Mesenteric fat pad (tissue), 1 donor: Measurements from ENCODE around the gene CCSER2. TPM values are rescaled to one million over a fixed set of nuclear protein-coding genes. Genes with fewer than 3 reads are reported as not detected.
"Not testable (repeated sequence)": the region's sequence is repeated elsewhere in the genome, so short reads cannot be mapped to it uniquely, and the experiment has no call there.

Experiments used
- DNase-seq: peaks from one replicate; pipeline ENCODE4 v3.0.0-alpha.2; 2020; ENCODE audit warnings: low spot score
- total RNA-seq: library from RNA; stranded (reverse); fragmentation: NEBNext Ultra II Directional; extraction: Animal tissue kit (Norgen Biotek cat#: 25700); gene quantifications from one replicate; pipeline ENCODE4 v1.2.1, GENCODE V29; 2021
- donor health status: DM: yes; HTN: yes; CAD: no.

The CCSER2 gene
- total RNA-seq, 1 donor from 2014 or later: 70.3 TPM

- DNase-seq: no peak
These were observed 104.5 kb downstream of the CCSER2 start for GRCh38 chr10:84432891-84433290.

GRCh38 chr10:84440781-84441180 is 112.4 kb downstream of the CCSER2 start:
- no peak for DNase-seq

- no peak for DNase-seq
These were observed 119.5 kb downstream of the CCSER2 start for GRCh38 chr10:84447701-84448400.

- DNase-seq: not testable (repeated sequence)
These were observed 121.0 kb downstream of the CCSER2 start for GRCh38 chr10:84449351-84449750.

- DNase-seq: no peak
These were observed 123.6 kb downstream of the CCSER2 start for GRCh38 chr10:84452003-84452402.

GRCh38 chr10:84453303-84453702 is 124.9 kb downstream of the CCSER2 start:
- no peak for DNase-seq

GRCh38 chr10:84456126-84456525 is 127.7 kb downstream of the CCSER2 start:
- no peak for DNase-seq

GRCh38 chr10:84460520-84460919 is 132.1 kb downstream of the CCSER2 start:
- DNase-seq: no peak

GRCh38 chr10:84469470-84469869 is 141.1 kb downstream of the CCSER2 start:
- no peak for DNase-seq

GRCh38 chr10:84473136-84473535 is 144.7 kb downstream of the CCSER2 start:
- no peak for DNase-seq

GRCh38 chr10:84477398-84478128 is 149.2 kb downstream of the CCSER2 start:
- no peak for DNase-seq

GRCh38 chr10:84478151-84478550 is 149.8 kb downstream of the CCSER2 start:
- DNase-seq: no peak

GRCh38 chr10:84478679-84479078 is 150.3 kb downstream of the CCSER2 start:
- DNase-seq: no peak

- no peak for DNase-seq
These were observed 156.2 kb downstream of the CCSER2 start for GRCh38 chr10:84484541-84484940.

- DNase-seq: no peak
These were observed 165.0 kb downstream of the CCSER2 start for GRCh38 chr10:84493361-84493760.

- no peak for DNase-seq
These were observed 165.8 kb downstream of the CCSER2 start for GRCh38 chr10:84493951-84494848.

- DNase-seq: no peak
These were observed 166.4 kb downstream of the CCSER2 start for GRCh38 chr10:84494849-84495180.

- no peak for DNase-seq
These were observed 169.6 kb downstream of the CCSER2 start for GRCh38 chr10:84497978-84498377.

- DNase-seq: not testable (repeated sequence)
These were observed 170.7 kb downstream of the CCSER2 start for GRCh38 chr10:84499039-84499438.

GRCh38 chr10:84499846-84500245 is 171.5 kb downstream of the CCSER2 start:
- DNase-seq: no peak

GRCh38 chr10:84510121-84510520 is 181.7 kb downstream of the CCSER2 start:
- no peak for DNase-seq

GRCh38 chr10:84511106-84511505 is 182.7 kb downstream of the CCSER2 start:
- DNase-seq: no peak
